ENCODE data around the gene DHX58. TPM values are rescaled to one million over a fixed set of nuclear protein-coding genes. Genes with fewer than 3 reads are reported as not detected.

The DHX58 gene
- total RNA-seq, 1 donor from 2014 or later = 3.1 TPM

GRCh38 chr17:42056635-42057034 is 55.9 kb downstream of the DHX58 start:
- Histone ChIP-seq H3K27ac (replicated peaks) (no peak overlapping the region), H3K4me3 (no peak overlapping the region), H3K4me1 (no peaks in the 10 kb centered on the region), H3K9me3 (replicated peaks) (no peaks in the 10 kb centered on the region), H3K36me3 (no peaks in the 10 kb centered on the region), H3K27me3 (ENCODE audit: low read depth) (peaks cover 62% of the 10 kb centered on the region)
- intact Hi-C loops (cut with micrococcal nuclease) = no loop called here
- no peak for TF ChIP-seq CTCF (IDR thresholded peaks at IDR 0.05; ENCODE audit: borderline replicate concordance)
- DNase-seq = no peak

- DNase-seq = no peak
- H3K9me3 ChIP-seq (replicated peaks) = no peaks in the 10 kb centered on the region
- no peak overlapping the region for H3K27ac ChIP-seq (replicated peaks)
- H3K4me1 ChIP-seq = peaks cover 6% of the 10 kb centered on the region
- intact Hi-C loops (cut with micrococcal nuclease) = no loop called here
- H3K27me3 ChIP-seq (ENCODE audit: low read depth) = peaks cover 62% of the 10 kb centered on the region
- TF ChIP-seq CTCF (IDR thresholded peaks at IDR 0.05; ENCODE audit: borderline replicate concordance) = no peak
- no peaks in the 10 kb centered on the region for H3K36me3 ChIP-seq
- H3K4me3 ChIP-seq = no peak overlapping the region
Measured at GRCh38 chr17:42055496-42055895, 57.0 kb downstream of the DHX58 start.

- Histone ChIP-seq H3K27me3 (ENCODE audit: low read depth) (peaks cover 62% of the 10 kb centered on the region), H3K9me3 (replicated peaks) (no peaks in the 10 kb centered on the region), H3K4me1 (peaks cover 9% of the 10 kb centered on the region), H3K36me3 (no peaks in the 10 kb centered on the region), H3K27ac (replicated peaks) (no peak overlapping the region), H3K4me3 (no peak overlapping the region)
- intact Hi-C loops (cut with micrococcal nuclease) = no loop called here
- no peak for DNase-seq
- no peak for TF ChIP-seq CTCF (IDR thresholded peaks at IDR 0.05; ENCODE audit: borderline replicate concordance)
Measured at GRCh38 chr17:42055027-42055426, 57.5 kb downstream of the DHX58 start.

GRCh38 chr17:42053731-42054500 is 58.6 kb downstream of the DHX58 start:
- intact Hi-C loops (cut with micrococcal nuclease) = no loop called here
- Histone ChIP-seq H3K27ac (replicated peaks) (no peak overlapping the region), H3K4me1 (peaks cover 17% of the 10 kb centered on the region), H3K4me3 (no peak overlapping the region), H3K27me3 (ENCODE audit: low read depth) (peaks cover 58% of the 10 kb centered on the region), H3K36me3 (no peaks in the 10 kb centered on the region), H3K9me3 (replicated peaks) (no peaks in the 10 kb centered on the region)
- no peak for TF ChIP-seq CTCF (IDR thresholded peaks at IDR 0.05; ENCODE audit: borderline replicate concordance)
- no peak for DNase-seq

GRCh38 chr17:42052346-42052877 is 60.1 kb downstream of the DHX58 start:
- Histone ChIP-seq H3K36me3 (no peaks in the 10 kb centered on the region), H3K4me3 (no peak overlapping the region), H3K27me3 (ENCODE audit: low read depth) (peaks cover 44% of the 10 kb centered on the region), H3K9me3 (replicated peaks) (no peaks in the 10 kb centered on the region), H3K27ac (replicated peaks) (no peak overlapping the region), H3K4me1 (peaks cover 17% of the 10 kb centered on the region)
- no peak for TF ChIP-seq CTCF (IDR thresholded peaks at IDR 0.05; ENCODE audit: borderline replicate concordance)
- intact Hi-C loops (cut with micrococcal nuclease) = no loop called here
- no peak for DNase-seq

All from left ventricle myocardium inferior (tissue), 1 donor.